Measurements from ENCODE around the gene GSTM5. TPM values are rescaled to one million over a fixed set of nuclear protein-coding genes. Genes with fewer than 3 reads are reported as not detected.
"Not testable (repeated sequence)": the region's sequence is repeated elsewhere in the genome, so short reads cannot be mapped to it uniquely, and the experiment has no call there.

GSTM5 gene
- total RNA-seq, 1 experiment from 2014 or later: not detected

GRCh38 chr1:109697066-109697465 lies 15.0 kb upstream of the GSTM5 start:
- no peak for TF ChIP-seq CTCF (IDR thresholded peaks at IDR 0.05; ENCODE audit: unreplicated experiment)
- CTCF ChIA-PET: no interaction called here
- no peak for DNase-seq
- H3K4me3 Mint-ChIP-seq (ENCODE audit: low read depth, unreplicated experiment): no peak overlapping the region
- intact Hi-C loops (cut with micrococcal nuclease; ENCODE audit: unreplicated experiment): no loop called here
- no peaks in the 10 kb centered on the region for H3K27me3 Mint-ChIP-seq (ENCODE audit: unreplicated experiment)
- no peaks in the 10 kb centered on the region for H3K9me3 Mint-ChIP-seq (ENCODE audit: low read depth, unreplicated experiment)
- H3K27ac Mint-ChIP-seq (ENCODE audit: unreplicated experiment): no peak overlapping the region
- no TSS peak for BruUV-seq (replicated peaks)
- no peaks in the 10 kb centered on the region for H3K4me1 Mint-ChIP-seq (ENCODE audit: low read depth, unreplicated experiment)
- H3K36me3 Mint-ChIP-seq (ENCODE audit: insufficient read depth, unreplicated experiment): no peaks in the 10 kb centered on the region

GRCh38 chr1:109697861-109698260 lies 14.2 kb upstream of the GSTM5 start:
- BruUV-seq (replicated peaks); H3K27ac Mint-ChIP-seq (ENCODE audit: unreplicated experiment); H3K4me3 Mint-ChIP-seq (ENCODE audit: low read depth, unreplicated experiment); H3K9me3 Mint-ChIP-seq (ENCODE audit: low read depth, unreplicated experiment); H3K27me3 Mint-ChIP-seq (ENCODE audit: unreplicated experiment); CTCF ChIA-PET; H3K36me3 Mint-ChIP-seq (ENCODE audit: insufficient read depth, unreplicated experiment); DNase-seq; intact Hi-C loops (cut with micrococcal nuclease; ENCODE audit: unreplicated experiment); H3K4me1 Mint-ChIP-seq (ENCODE audit: low read depth, unreplicated experiment): not testable (repeated sequence)

GRCh38 chr1:109702940-109703339 lies 9.1 kb upstream of the GSTM5 start:
- H3K27ac Mint-ChIP-seq (ENCODE audit: unreplicated experiment): not testable (repeated sequence)
- CTCF ChIA-PET: interaction anchor here (1.7 kb wide), 1 partner anchor 63 kb away, joined by 18 read pairs; no protein-coding TSS in a partner anchor
- H3K27me3 Mint-ChIP-seq (ENCODE audit: unreplicated experiment): peaks cover 13% of the 10 kb centered on the region

GRCh38 chr1:109704173-109704572 lies 7.9 kb upstream of the GSTM5 start:
- CTCF ChIA-PET: interaction anchor here (0.7 to 1.7 kb wide), 2 partner anchors 60 to 64 kb away, joined by 3 to 18 read pairs; no protein-coding TSS in a partner anchor
- Mint-ChIP-seq H3K27me3 (ENCODE audit: unreplicated experiment) (peaks cover 13% of the 10 kb centered on the region), H3K4me3 (ENCODE audit: low read depth, unreplicated experiment) (no peak overlapping the region), H3K9me3 (ENCODE audit: low read depth, unreplicated experiment) (no peaks in the 10 kb centered on the region), H3K36me3 (ENCODE audit: insufficient read depth, unreplicated experiment) (no peaks in the 10 kb centered on the region), H3K27ac (ENCODE audit: unreplicated experiment) (no peak overlapping the region), H3K4me1 (ENCODE audit: low read depth, unreplicated experiment) (peaks cover 20% of the 10 kb centered on the region)
- no TSS peak for BruUV-seq (replicated peaks)
- DNase-seq: no peak
- TF ChIP-seq CTCF (IDR thresholded peaks at IDR 0.05; ENCODE audit: unreplicated experiment): no peak
- intact Hi-C loops (cut with micrococcal nuclease; ENCODE audit: unreplicated experiment): loop anchor here (5.0 kb wide), 2 partner anchors 62 to 157 kb away; partner anchors contain the start of gene GNAI3

More at GRCh38 chr1:109702940-109703339, 9.1 kb upstream of the GSTM5 start:
- intact Hi-C loops (cut with micrococcal nuclease; ENCODE audit: unreplicated experiment): loop anchor here (5.0 kb wide), 2 partner anchors 61 to 156 kb away; partner anchors contain the start of gene GNAI3
- DNase-seq; H3K36me3 Mint-ChIP-seq (ENCODE audit: insufficient read depth, unreplicated experiment); H3K4me3 Mint-ChIP-seq (ENCODE audit: low read depth, unreplicated experiment); H3K9me3 Mint-ChIP-seq (ENCODE audit: low read depth, unreplicated experiment); BruUV-seq (replicated peaks): not testable (repeated sequence)
- H3K4me1 Mint-ChIP-seq (ENCODE audit: low read depth, unreplicated experiment): peaks cover 20% of the 10 kb centered on the region

DNA sequence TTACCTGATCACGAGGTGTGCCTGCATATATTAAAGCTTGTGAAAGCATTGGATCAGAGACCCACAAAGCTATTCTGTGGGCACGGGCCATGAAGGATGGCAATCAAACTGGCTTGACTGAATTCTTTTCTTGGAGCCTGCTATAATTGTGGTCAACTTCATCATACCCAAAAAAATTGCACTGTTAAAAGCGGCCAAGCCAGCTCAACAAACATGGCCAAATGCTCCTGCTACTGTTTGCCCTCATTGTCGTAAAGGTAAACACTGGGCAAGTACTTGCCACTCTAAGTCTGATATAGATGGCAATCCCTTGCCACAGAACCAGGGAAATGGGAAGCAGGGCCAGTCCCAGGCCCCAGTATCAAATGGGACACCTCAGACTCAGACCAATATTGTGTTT lies 6.6 kb upstream of the GSTM5 start:
- H3K4me3 Mint-ChIP-seq (ENCODE audit: low read depth, unreplicated experiment): no peak overlapping the region
- H3K27me3 Mint-ChIP-seq (ENCODE audit: unreplicated experiment): peaks cover 13% of the 10 kb centered on the region
- CTCF ChIA-PET: no interaction called here
- BruUV-seq (replicated peaks): no TSS peak
- DNase-seq: no peak
- H3K36me3 Mint-ChIP-seq (ENCODE audit: insufficient read depth, unreplicated experiment): no peaks in the 10 kb centered on the region
- peaks cover 20% of the 10 kb centered on the region for H3K4me1 Mint-ChIP-seq (ENCODE audit: low read depth, unreplicated experiment)
- TF ChIP-seq CTCF (IDR thresholded peaks at IDR 0.05; ENCODE audit: unreplicated experiment): no peak
- no peak overlapping the region for H3K27ac Mint-ChIP-seq (ENCODE audit: unreplicated experiment)
- intact Hi-C loops (cut with micrococcal nuclease; ENCODE audit: unreplicated experiment): no loop called here
- no peaks in the 10 kb centered on the region for H3K9me3 Mint-ChIP-seq (ENCODE audit: low read depth, unreplicated experiment)

DNA sequence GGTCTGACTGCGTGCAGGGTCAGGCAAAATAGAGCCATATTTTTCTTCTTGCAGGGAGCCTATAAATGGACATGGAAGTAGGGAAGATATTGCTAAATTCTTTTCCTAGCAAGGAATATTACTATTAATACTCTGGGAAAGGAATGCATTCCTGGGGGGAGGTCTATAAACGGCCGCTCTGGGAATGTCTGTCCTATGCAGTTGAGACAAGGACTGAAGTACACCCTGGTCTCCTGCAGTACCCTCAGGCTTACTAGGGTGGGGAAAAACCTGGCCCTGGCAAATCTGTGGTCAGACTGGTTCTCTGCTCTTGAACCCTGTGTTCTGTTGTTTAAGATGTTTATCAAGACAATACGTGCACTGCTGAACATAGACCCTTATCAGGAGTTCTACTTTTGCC lies 3.1 kb upstream of the GSTM5 start:
- DNase-seq; CTCF ChIA-PET; H3K36me3 Mint-ChIP-seq (ENCODE audit: insufficient read depth, unreplicated experiment); H3K9me3 Mint-ChIP-seq (ENCODE audit: low read depth, unreplicated experiment); H3K4me3 Mint-ChIP-seq (ENCODE audit: low read depth, unreplicated experiment); H3K4me1 Mint-ChIP-seq (ENCODE audit: low read depth, unreplicated experiment); intact Hi-C loops (cut with micrococcal nuclease; ENCODE audit: unreplicated experiment); H3K27ac Mint-ChIP-seq (ENCODE audit: unreplicated experiment); BruUV-seq (replicated peaks): not testable (repeated sequence)
- peaks cover 19% of the 10 kb centered on the region for H3K27me3 Mint-ChIP-seq (ENCODE audit: unreplicated experiment)

- intact Hi-C loops (cut with micrococcal nuclease; ENCODE audit: unreplicated experiment); H3K4me3 Mint-ChIP-seq (ENCODE audit: low read depth, unreplicated experiment); BruUV-seq (replicated peaks); H3K27ac Mint-ChIP-seq (ENCODE audit: unreplicated experiment); H3K9me3 Mint-ChIP-seq (ENCODE audit: low read depth, unreplicated experiment); H3K36me3 Mint-ChIP-seq (ENCODE audit: insufficient read depth, unreplicated experiment); DNase-seq; CTCF ChIA-PET; H3K4me1 Mint-ChIP-seq (ENCODE audit: low read depth, unreplicated experiment): not testable (repeated sequence)
- peaks cover 16% of the 10 kb centered on the region for H3K27me3 Mint-ChIP-seq (ENCODE audit: unreplicated experiment)
These were observed 2.2 kb upstream of the GSTM5 start for GRCh38 chr1:109709822-109710221.

All from Calu3 (cell line).